NOMO-1 (cell line): ENCODE measurements around the gene MTRF1.
A peak's percentile ranks its signal among the peaks of the same experiment; 100 is the strongest.
"Not testable (repeated sequence)": the region's sequence is repeated elsewhere in the genome, so short reads cannot be mapped to it uniquely, and the experiment has no call there.

Experiments used
- DNase-seq, 2 experiments: peaks; one replicate each; lab custom pipeline; 2025; ENCODE audit not compliant: unreplicated experiment in 2 of 2; lab: John Stamatoyannopoulos, UW

The MTRF1 gene

DNA sequence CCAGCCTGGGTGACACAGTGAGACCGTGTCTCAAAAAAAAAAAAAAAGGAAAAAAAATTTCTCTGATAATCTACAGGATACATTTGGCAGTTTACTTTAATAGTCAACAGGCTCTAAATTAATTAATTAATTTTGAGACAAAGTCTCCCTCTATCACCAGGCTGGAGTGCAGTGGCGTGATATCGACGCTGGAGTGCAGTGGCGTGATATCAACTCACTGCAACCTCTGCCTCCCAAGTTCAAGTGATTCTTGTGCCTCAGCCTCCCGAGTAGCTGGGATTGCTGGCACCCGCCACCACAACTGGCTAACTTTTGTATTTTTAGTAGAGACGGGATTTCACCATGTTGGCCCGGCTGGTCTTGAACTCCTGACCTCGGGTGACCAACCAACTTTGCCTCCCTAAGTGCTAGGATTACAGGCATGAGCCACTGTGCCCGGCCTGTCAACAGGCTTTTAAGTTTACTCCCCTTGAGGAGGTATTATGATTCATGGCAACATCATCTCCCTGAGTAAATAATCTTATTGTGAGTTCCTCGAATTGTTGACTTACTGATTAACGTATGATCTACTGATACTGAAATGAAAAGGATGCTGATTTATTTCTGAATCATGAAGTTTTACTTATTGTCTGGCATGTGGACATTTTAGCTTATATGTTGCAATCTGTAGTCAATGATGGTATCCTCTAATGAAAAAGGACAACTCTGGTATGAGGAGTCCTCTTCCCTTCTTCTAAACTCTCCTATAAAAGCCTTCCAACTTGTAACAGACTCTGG lies 21.3 kb upstream of the MTRF1 start:
- DNase-seq: no peak

DNA sequence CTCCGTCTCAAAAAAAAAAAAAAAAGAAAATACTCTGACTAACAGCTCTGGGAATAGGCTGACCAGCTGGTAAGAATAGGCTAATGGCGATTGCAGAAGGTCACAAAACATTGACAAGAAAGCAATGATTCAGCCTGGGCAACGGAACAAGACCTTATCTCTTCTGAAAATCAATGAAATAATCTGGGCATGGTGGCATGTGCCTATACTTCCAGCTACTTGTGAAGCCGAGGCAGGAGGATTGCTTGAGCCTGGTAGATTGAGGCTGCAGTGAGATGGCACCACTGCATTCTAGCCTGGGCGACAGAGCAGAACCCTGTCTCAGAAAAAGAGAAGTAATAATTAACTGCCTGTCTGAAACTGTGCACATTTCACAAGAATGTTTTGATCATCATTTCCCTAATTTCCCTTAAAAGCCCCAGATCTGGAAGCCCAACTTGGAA lies 18.8 kb upstream of the MTRF1 start:
- DNase-seq: peak; percentile 53 to 84

DNA sequence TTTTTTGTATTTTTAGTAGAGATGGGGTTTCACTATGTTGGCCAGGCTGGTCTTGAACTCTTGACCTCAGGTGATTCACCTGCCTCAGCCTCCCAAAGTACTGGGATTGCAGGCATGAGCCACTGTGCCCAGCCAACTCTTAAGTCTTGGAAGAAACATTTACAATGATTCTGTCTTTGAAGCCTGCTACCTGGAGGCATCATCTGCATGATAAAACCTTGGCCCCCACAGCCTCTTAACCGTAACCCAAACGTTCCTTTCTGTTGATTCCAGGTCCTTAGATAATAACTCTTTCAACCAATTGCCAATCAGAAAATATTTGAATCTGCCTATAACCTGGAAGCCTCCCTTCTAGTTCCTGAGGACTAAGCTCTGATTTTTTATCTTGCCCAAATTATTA lies 15.8 kb upstream of the MTRF1 start:
- DNase-seq: not testable (repeated sequence)

DNA sequence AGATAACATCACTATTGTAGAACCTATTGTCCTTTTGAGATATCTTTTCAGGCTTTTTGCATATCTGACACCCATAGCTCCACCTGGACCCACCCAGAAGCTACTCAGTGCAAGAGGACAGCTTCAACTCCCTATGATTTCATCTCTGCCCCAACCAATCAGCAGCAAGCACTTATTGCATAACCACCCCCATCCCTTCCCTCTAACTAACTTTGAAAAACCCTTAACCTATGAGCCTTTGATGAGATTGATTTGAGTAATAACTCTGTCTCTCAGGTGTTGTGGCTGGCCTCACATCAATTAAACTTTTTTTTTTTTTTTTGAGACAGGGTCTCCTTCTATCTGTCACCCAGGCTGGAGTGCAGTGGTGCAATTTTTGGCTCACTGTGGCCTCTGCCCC lies 13.4 kb upstream of the MTRF1 start:
- no peak for DNase-seq

DNA sequence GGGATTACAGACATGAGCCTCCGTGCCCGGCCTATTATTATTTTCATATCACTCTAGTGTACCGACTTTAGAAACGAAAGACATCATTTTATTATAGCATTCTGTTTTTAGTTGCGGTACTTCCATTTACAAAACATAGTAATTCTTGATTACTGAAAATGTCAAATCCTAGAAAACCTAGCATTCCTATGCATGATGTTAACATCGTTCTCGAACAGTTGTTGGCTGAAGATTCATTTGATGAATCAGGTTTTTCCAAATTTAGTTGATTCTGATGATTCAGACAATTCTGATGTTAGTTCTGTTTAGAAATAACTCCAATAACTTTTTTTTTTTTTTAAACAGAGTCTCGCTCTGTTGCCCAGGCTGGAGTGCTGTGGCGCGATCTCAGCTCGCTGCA lies 11.5 kb upstream of the MTRF1 start:
- no peak for DNase-seq

DNA sequence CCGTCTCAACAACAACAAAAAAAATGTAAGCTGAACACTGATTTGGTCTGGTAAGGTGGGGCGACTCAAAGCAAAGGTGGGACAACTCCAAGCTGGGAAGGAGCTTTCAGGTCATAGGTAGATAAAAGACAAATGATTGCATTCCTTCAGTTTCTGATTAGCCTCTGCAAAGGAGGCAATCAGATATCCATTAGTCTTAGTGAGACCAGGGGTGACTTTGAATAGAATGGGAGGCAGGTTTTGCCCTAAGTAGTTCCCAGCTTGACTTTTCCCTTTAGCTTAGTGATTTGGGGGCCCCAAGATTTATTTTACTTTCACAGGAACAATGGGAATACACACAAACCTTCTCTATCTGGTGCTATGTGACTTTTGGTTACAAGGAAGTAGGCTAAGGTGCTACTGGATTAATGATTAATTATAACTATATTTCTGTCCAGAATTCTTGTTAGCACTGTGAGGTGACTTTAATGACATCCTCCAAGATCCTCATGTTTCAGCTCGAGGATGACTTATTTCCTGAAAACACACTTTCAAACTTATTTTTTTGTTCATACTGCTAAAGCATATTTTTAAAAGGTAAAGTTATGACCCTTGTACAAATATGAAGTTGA lies 10.6 kb upstream of the MTRF1 start:
- DNase-seq: no peak

DNA sequence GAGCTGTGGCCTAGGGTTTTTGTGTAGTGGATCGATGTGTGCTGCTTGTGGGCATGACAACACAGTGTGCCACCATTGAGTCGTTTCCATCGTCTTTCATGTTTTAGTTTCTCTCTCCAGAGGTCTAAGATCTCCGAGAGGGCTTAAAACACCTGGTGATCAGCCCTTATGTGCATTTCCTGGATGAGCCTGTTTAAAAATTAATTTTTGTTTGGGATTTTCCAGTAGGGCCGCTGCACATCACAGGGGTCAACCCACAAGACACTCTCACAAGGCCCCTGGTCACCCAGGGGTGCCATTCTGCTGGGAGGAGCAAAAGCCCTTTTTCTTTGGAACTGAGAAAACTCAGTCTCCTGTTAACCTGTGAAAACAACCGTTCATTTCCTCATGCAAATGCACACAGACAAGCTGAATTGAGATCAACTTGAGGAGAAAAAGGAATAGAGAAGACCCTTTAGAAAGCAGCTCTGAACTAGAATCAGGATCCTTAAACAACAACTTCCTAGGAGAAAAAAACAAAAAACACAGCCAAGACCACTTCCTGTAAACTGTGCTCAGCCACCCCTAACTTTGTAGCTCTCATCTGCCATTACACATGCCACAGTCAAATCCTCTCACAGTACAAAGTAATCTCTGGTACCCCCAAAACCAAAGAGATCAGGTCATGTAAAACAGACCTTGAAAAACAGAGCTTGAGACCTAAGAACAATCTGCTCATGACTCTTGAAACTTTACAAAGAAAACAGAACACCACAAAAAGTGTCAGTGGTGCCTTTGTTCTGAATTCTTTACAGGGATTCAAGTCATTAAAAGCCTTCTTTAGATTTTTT lies 8.3 kb upstream of the MTRF1 start:
- no peak for DNase-seq

DNA sequence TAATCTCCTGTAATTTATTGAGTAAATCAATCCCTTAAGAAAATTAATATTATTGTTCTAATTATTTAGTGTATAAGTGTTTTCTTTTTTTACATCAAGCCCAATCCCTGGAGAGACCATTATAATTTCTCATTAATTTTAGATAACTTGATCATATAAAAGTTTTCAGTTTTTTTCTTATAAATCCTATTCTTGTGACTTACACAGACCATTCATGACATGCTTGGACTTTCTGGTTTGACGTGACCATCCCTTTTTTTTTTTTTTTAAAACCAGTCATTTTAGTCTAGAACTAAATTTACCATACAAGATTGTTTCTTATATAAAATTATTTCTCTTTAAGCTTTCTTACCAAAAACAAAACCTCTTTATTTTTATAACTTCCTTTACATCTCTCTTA lies 5.4 kb upstream of the MTRF1 start:
- DNase-seq: no peak

DNA sequence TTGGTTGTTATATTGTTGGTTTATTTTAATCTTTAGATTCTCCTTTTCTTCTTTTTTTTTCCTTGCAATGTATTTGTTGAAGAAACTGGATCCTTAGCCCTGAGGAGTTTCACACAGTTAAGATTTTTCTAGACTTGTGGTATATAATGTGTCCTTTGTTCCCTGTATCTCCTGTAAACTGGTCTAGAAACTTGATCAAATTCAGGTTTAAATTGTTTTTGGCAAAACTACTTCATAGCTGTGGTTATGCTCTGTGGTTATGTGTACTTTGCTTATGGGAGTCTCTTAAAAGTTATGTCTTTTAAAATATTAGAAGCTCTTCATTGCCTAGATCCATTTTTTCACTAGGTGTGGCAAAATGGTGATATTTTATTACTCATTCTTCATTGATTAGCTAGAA lies 3.7 kb upstream of the MTRF1 start:
- DNase-seq: no peak

DNA sequence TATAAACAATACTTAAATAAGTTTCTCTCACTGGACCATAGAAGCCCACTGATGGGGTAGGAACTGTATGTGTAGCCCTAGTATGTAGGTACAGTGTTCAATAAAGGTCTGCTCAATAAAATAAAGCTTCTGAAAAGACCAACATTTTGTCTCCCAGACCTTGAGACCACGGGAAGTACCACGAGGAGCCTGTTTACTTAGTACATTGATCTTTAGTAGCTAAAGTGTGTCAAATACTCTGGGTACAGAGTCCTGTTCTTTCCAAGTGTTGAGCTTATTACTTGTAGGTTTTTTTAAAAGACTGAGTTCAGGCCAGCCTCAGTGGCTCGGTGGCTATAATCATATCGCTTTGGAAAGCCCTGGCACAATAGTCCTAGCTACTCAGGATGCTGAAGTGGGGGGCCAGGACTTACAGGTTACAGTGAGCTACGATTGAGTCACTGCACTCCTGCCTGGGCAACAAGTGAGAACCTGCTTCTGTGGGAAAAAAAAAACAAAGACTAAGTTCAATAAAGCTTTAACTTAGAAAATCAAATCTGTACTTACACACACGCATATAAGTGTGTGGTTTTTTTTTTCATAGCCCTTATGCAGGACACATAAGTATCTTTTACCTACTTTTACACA lies 3.4 kb downstream of the MTRF1 start:
- DNase-seq: no peak

DNA sequence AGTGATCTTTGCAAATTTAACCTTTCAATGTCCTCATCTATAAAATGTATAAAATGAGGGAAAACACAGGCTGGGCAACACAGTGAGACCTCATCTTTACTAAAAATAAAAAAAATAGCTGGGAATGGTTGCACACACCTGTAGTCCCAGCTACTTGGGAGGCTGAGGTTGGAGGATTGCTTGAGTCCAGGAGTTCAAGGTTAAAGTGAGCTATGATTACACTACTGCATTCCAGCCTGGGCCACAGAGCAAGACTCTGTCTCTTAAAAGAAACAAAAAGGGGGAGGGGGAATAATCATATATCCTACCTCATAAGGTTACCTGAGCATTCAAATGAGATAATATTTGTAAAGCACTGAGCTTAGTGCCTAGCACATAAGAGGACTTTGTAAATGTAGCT lies 5.8 kb downstream of the MTRF1 start:
- DNase-seq: no peak

DNA sequence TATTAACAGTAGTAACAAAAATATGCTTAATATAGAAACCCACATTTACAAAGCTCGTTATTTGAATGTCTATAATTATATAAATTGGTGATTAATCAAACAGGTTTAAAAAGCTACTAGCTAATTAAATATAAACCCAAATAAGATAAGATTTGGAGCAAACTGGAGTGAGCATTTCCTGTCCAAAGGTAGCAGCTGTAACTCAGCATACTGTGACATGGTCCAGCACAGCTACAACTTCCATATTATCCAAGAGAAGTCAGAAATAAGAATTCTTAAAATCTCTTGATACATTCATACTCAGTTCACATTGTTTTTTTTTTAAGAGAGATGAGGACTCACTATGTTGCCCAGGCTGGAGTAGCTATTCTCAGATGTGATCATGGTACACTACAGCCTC lies 8.5 kb downstream of the MTRF1 start:
- DNase-seq: no peak

DNA sequence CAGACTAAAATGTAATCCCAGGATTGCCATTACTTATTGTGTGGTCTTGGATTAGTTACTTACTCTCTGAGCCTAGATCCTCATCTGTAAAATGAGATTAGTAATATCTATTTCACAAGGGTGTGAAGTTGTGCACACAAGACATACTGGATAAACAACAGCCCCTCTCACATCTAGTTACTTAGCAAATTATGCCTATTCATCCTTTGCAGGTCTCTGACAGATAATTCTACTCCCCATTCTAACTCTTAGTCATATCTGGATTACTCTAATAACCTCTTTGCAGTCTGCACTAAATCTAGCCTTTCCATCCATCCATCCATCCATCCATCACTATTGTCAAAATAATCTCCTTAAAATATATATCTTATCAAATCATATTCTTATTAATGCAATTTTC lies 12.4 kb downstream of the MTRF1 start:
- DNase-seq: no peak

DNA sequence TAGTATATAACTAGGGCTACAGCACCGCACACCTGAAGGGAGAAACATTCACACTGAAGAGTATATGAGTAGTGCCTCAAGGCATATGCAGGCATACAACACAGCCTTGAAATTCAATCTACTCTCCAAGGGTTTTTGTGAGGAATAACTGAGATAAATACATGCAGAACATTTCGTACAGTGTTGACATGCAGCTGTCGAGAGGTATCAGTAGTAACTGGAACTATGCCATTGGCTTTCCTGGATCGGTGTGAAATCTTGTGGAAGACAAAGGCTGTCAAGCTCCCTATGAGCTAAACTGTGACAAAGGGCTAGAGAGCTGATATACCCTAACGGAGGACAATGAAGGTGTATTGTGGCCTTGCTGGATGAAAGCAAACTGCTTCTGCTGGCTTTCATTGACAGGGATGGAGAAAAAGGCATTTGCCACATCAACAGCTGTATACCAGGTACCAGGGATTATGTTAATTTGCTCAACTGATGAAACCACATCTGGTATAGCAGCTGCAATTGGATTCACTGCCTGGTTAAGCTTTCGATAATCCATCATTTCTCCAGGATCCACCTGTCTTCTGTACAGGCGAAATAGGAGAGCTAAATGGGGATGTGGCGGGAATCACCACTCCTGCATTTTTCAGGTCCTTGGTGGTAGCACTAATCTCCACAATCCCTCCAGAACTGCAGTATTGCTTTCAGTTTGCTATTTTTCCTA lies 16.3 kb downstream of the MTRF1 start:
- no peak for DNase-seq

DNA sequence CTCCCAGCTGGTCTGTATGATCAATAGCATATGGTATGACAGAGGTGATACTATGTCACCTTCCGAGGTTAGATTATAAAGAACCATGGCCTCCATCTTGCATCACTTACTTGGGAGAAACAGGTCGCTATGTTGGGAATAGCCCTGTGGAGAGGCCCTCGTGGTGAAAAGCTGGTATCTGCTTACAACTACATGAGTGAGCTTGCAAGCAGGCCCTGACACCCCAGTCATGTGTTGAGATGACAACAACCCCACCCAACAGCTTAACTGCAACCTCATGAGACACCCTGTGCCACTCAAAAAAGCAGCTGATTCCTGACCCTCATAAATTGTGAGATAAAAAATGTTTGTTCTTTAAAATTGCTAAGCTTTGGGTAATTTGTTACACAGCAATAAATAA lies 18.8 kb downstream of the MTRF1 start:
- no peak for DNase-seq

DNA sequence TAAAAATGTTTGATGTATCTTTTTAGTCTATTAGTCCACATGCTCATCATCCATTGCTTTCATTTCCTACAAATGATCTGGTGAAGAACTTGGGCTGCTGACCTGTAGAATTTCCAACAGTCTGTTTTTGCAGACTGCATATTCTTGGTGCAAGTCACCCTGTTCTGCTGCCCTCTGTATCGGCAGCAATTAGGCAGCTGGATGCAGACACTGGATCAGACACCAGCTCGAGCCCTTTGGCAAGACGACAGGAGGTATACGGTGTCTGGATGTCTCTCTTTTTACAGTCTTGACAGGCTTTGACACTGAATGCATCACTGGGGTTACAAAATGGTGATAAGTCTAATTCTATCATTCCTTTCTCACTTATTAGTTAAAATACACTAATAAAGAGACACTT lies 21.8 kb downstream of the MTRF1 start:
- no peak for DNase-seq

DNA sequence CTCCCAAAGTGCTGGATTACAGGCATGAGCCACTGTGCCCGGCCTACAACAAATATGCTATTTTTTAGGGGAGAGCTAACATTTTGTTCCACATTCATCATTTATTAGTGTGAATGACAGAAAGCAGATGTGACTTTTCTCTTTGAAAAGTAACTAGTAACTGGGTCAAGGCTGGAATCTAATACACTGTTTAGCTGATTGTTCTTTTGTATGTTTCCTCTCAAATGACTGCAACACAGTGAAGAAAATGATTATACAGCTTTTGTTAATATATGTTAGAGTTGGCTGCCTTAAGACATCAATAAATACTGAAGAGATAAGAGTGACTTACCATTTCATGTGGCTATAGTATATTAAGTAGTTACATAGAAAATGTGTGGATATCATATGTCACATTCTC lies 27.0 kb downstream of the MTRF1 start:
- no peak for DNase-seq

DNA sequence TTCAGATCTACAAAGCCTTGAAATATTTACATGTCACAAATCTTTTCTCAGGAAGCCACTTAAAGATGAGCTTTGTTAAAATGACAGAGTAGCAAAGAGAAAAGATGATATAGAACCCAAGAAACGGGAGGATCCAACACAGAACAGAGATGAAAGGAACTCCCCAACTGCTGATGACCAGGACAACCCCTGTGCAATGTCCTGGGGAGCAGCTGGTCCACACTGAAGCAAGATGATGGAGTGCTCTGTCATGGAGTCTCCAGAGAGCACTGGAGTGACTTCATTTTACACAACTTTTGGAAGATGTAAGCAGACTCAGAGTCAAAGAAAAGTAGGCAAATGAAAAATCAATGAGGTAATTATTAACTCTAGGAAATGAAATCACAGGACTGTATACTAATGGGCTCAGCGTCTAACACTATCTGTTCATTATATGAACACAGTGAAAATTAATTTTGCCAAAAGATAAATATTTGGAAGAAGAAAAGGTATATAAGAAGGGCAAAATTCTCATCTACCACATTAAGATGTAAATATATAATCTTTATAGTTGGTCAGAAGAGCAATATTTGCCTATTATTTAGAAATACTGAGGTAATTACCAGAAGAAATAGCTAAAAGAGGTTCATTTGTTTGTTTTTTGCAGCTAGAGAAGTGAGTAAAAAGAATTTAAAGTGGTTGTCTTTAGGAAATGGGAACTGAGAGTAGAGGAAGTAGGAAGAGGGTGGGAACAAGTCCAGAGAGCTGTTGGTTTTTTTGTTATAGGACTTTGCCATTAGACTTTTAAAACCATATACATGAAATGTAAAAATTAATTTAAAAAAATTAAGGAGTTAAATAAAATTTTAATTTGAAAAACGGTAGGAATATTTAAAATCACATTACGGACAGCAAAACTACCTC lies 30.5 kb downstream of the MTRF1 start:
- DNase-seq: peak in 1 of 2 experiments; percentile 32

DNA sequence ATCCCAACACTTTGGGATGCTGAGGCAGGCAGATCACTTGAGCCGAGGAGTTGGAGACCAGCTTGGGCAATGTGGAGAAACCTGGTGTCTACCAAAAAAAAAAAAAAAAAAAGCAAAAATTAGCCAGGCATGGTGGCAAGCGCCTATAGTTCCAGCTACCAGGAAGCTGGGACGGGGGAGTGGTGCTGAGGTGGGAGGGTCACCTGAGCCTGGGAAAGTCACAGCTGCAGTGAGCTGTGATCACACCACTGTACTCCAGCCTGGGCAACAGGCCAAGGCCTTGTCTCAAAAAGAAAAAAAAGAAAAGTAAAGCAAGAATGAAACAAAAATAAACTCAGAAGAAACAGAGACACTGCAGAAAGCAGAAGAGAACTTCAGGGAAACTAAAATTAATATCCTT lies 31.6 kb downstream of the MTRF1 start:
- DNase-seq: no peak
